ENCODE data around the gene DTNBP1.
"Not testable (repeated sequence)": the region's sequence is repeated elsewhere in the genome, so short reads cannot be mapped to it uniquely, and the experiment has no call there.

The DTNBP1 gene

DNA sequence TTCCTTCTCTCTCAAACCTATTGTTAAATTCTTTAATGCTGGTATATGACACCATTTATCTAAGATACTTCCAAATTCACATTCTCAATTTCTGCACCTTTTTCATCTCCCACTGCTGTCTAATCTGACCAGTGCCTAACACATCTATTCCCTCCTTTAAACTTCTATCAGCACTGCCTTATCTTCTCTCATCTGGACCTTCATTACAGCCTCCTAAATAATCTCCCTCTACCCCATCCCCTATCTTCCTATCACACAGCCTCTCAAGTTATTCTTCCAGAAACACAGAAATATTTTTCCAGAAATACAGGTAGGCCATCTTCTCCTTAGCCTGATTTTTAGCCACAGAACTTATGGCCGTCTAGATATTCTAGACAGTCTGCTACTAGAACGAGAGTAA is 5.5 kb downstream of the DTNBP1 start:
- Histone ChIP-seq H3K4me1 (ENCODE audit: control insufficient read depth in 1 of 2, insufficient read depth in 1 of 2, low read depth in 1 of 2, low read length in 1 of 2) (peaks cover 8 to 9% of the 10 kb centered on the region in 2 experiments), H3K9me3 (no peaks in the 10 kb centered on the region), H3K36me3 (no peaks in the 10 kb centered on the region), H3K27ac (no peak overlapping the region), H3K27me3 (no peaks in the 10 kb centered on the region), H3K4me3 (ENCODE audit: low read depth in 1 of 2, low read length in 1 of 2) (no peak overlapping the region)
- TF ChIP-seq, protein P1, sequence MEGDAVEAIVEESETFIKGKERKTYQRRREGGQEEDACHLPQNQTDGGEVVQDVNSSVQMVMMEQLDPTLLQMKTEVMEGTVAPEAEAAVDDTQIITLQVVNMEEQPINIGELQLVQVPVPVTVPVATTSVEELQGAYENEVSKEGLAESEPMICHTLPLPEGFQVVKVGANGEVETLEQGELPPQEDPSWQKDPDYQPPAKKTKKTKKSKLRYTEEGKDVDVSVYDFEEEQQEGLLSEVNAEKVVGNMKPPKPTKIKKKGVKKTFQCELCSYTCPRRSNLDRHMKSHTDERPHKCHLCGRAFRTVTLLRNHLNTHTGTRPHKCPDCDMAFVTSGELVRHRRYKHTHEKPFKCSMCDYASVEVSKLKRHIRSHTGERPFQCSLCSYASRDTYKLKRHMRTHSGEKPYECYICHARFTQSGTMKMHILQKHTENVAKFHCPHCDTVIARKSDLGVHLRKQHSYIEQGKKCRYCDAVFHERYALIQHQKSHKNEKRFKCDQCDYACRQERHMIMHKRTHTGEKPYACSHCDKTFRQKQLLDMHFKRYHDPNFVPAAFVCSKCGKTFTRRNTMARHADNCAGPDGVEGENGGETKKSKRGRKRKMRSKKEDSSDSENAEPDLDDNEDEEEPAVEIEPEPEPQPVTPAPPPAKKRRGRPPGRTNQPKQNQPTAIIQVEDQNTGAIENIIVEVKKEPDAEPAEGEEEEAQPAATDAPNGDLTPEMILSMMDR (IDR thresholded peaks at IDR 0.05) = no peak

DNA sequence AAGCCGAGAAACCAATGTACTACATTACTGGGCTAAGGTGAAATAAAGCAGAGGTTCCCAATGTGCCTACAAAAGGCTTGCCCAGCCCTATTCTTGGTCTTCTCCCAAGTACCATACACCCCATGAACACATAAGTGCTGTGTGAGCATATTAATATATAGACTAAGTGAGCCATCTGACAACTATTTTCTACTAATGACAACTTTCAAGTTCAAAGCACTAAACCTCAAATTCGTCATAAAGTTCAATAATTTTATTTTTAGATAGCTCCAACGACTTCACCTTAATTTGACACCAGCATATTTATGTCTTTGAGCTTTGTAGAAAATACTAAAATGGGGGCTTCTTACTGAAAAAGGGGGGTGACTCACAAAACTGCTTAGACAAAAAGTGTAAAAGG is 6.7 kb downstream of the DTNBP1 start:
- TF ChIP-seq, protein P1 (IDR thresholded peaks at IDR 0.05) = no peak
- Histone ChIP-seq H3K36me3 (no peaks in the 10 kb centered on the region), H3K27ac (no peak overlapping the region), H3K9me3 (no peaks in the 10 kb centered on the region), H3K4me1 (ENCODE audit: control insufficient read depth in 1 of 2, insufficient read depth in 1 of 2, low read depth in 1 of 2, low read length in 1 of 2) (no peaks in the 10 kb centered on the region), H3K27me3 (no peaks in the 10 kb centered on the region), H3K4me3 (ENCODE audit: low read depth in 1 of 2, low read length in 1 of 2) (no peak overlapping the region)

DNA sequence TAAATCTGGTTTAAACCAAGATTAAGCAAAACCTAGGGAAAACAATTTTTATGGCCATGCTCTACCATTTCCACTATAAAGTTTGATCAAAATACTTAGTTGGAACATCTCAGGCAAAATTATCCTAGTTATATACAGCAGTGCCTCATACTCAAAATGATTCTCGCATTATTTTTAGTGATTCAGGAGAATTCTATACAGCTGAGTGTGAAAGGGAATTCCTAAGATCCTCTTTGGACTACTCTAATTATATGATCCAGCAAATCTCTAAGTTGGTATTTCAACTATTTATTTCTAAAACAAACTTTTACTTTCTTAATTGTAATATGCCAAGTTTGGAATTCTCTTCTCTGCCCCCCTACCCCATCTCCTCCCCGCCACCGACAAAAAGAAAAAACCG is 8.6 kb downstream of the DTNBP1 start:
- H3K36me3 ChIP-seq = peaks cover 3% of the 10 kb centered on the region
- no peak overlapping the region for H3K4me3 ChIP-seq (ENCODE audit: low read depth in 1 of 2, low read length in 1 of 2)
- H3K9me3 ChIP-seq = no peaks in the 10 kb centered on the region
- H3K27ac ChIP-seq = no peak overlapping the region
- no peaks in the 10 kb centered on the region for H3K4me1 ChIP-seq (ENCODE audit: control insufficient read depth in 1 of 2, insufficient read depth in 1 of 2, low read depth in 1 of 2, low read length in 1 of 2)
- TF ChIP-seq, protein P1 (IDR thresholded peaks at IDR 0.05) = no peak
- H3K27me3 ChIP-seq = no peaks in the 10 kb centered on the region

DNA sequence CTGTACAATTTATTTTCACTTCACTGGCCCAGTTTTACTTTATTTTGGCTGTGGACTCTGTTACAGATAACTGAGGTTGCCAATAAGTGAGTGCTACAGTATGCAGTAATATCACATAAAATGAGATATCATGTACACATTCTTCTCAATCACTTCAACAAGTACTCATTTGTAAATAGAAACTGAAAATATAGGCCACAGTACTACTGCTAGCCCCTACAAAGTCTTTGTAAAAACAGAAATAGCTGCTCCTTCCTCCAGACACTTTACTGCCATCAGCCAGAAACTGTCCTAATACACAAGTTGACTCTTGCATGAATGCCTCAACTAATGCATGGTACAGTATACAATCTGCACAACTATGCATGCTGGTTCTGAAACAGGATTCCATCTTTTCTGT is 9.2 kb downstream of the DTNBP1 start:
- no peak overlapping the region for H3K27ac ChIP-seq
- H3K9me3 ChIP-seq = no peaks in the 10 kb centered on the region
- no peak overlapping the region for H3K4me3 ChIP-seq (ENCODE audit: low read depth in 1 of 2, low read length in 1 of 2)
- no peaks in the 10 kb centered on the region for H3K27me3 ChIP-seq
- TF ChIP-seq, protein P1 (IDR thresholded peaks at IDR 0.05) = no peak
- peaks cover 3% of the 10 kb centered on the region for H3K36me3 ChIP-seq
- H3K4me1 ChIP-seq (ENCODE audit: control insufficient read depth in 1 of 2, insufficient read depth in 1 of 2, low read depth in 1 of 2, low read length in 1 of 2) = no peaks in the 10 kb centered on the region

DNA sequence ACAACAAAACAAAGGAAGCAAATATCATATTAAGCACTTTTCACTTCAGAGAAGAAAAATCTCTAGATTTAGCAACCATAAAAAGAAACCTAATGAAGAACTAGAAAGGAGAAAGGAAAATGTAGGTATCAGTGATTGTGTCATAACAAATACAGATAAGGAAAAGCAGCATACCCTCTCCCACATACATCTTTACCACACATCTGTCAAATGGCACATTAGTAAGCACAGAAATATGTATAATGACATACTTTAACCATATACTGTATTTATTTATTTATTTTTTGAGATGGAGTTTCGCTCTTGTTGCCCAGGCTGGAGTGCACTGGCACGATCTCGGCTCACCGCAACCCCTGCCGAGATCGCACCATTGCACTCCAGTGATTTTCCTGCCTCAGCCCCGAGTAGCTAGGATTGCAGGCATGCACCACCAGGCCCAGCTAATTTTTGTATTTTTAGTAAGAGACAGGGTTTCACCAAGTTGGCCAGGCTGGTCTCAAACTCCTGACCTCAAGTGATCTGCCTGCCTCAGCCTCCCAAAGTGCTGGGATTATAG is 12.7 kb downstream of the DTNBP1 start:
- not testable (repeated sequence) for H3K9me3 ChIP-seq; H3K27me3 ChIP-seq; H3K36me3 ChIP-seq; H3K4me1 ChIP-seq (ENCODE audit: control insufficient read depth in 1 of 2, insufficient read depth in 1 of 2, low read depth in 1 of 2, low read length in 1 of 2); H3K27ac ChIP-seq; H3K4me3 ChIP-seq (ENCODE audit: low read depth in 1 of 2, low read length in 1 of 2)

DNA sequence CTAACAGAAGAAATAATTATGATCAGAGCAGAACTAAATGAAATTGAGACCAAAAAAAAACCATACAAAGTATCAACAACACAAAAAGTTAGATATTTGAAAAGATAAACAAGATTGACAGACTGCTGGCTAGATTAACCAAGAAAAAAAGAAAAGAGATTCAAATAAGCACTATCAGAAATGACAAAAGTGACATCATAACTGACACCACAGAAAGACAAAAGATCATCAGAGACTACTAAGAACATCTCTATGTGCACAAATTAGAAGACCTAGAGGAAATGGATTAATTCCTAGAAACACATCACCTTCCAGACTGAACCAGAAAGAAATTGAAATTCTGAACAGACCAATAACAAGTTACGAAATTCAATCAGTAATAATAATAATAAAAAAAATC is 17.9 kb downstream of the DTNBP1 start:
- Histone ChIP-seq H3K4me3 (ENCODE audit: low read depth in 1 of 2, low read length in 1 of 2) (no peak overlapping the region), H3K27ac (no peak overlapping the region), H3K4me1 (ENCODE audit: control insufficient read depth in 1 of 2, insufficient read depth in 1 of 2, low read depth in 1 of 2, low read length in 1 of 2) (no peaks in the 10 kb centered on the region), H3K9me3 (no peaks in the 10 kb centered on the region), H3K27me3 (no peaks in the 10 kb centered on the region), H3K36me3 (no peaks in the 10 kb centered on the region)
- TF ChIP-seq, protein P1 (IDR thresholded peaks at IDR 0.05) = no peak
